Tibial nerve (tissue), 4 donors: Measurements from ENCODE around the gene OSBPL10. TPM values are rescaled to one million over a fixed set of nuclear protein-coding genes. Genes with fewer than 3 reads are reported as not detected.

Source experiments
- DNase-seq, 2 donors: peaks; one replicate each; pipeline ENCODE4 v3.0.0-alpha.2; 2019; ENCODE audit warnings: low spot score in 2 of 2
- H3K27ac ChIP-seq, 4 donors: fragments of 200-600 bp; sonication (generic) in 3 of 4; one replicate each; pipeline ENCODE4 v1.5.1; 2017 to 2019; ENCODE audit warnings: mild to moderate bottlenecking in 1 of 4
- H3K27me3 ChIP-seq, 2 donors: fragments of 200-600 bp; sonication (generic) in 1 of 2; one replicate each; pipeline versions ENCODE4 v1.5.1 to v1.6.0; 2017 to 2019
- H3K36me3 ChIP-seq, 3 donors: fragments of 200-600 bp; sonication (generic); one replicate each; pipeline ENCODE4 v1.5.1; 2018 to 2019
- H3K4me1 ChIP-seq, 4 donors: fragments of 200-600 bp; sonication (generic) in 3 of 4; one replicate each; pipeline ENCODE4 v1.5.1; 2017 to 2019
- H3K4me3 ChIP-seq, 4 donors: fragments of 200-600 bp; sonication (generic) in 3 of 4; one replicate each; pipeline ENCODE4 v1.5.1; 2017 to 2019; ENCODE audit warnings: mild to moderate bottlenecking in 1 of 4, moderate library complexity in 1 of 4
- H3K9me3 ChIP-seq, 4 donors: fragments of 200-600 bp; sonication (generic) in 3 of 4; one replicate each; pipeline ENCODE4 v1.5.1; 2017 to 2019
- EP300 ChIP-seq, 2 donors: sonication (generic); formaldehyde crosslinking; IDR thresholded peaks; one replicate each; pipeline ENCODE4 v1.6.1; 2017; ENCODE audit warnings: antibody characterized with exemption in 2 of 2, mild to moderate bottlenecking in 1 of 2
- POLR2A ChIP-seq, 2 donors: fragments of 450-650 bp; IDR thresholded peaks; one replicate each; pipeline ENCODE4 v1.6.1; 2017; ENCODE audit warnings: antibody characterized with exemption in 2 of 2, mild to moderate bottlenecking in 2 of 2, moderate library complexity in 2 of 2
- WGBS, 2 donors: methylation state at CpG; one replicate each; pipeline ENCODE4 v1.1.5; 2018; 5-methylcytosine and 5-hydroxymethylcytosine counted together
- total RNA-seq, 4 donors: library from RNA; depleted of rRNA; stranded (reverse); fragments of >200 nt; gene quantifications; one replicate each; pipeline ENCODE4 v1.1.0, GENCODE V29; 2016
- TF ChIP-seq, protein P1 (sequence below), 5 experiments: fragments of 200-600 bp in 3 of 5; fragments of 450-650 bp in 2 of 5; sonication (generic) in 3 of 5; IDR thresholded peaks; one replicate each; pipeline ENCODE4 v1.5.1; 2016 to 2019; ENCODE audit warnings: antibody characterized with exemption in 5 of 5, mild to moderate bottlenecking in 3 of 5, moderate library complexity in 2 of 5

Gene OSBPL10, protein sequence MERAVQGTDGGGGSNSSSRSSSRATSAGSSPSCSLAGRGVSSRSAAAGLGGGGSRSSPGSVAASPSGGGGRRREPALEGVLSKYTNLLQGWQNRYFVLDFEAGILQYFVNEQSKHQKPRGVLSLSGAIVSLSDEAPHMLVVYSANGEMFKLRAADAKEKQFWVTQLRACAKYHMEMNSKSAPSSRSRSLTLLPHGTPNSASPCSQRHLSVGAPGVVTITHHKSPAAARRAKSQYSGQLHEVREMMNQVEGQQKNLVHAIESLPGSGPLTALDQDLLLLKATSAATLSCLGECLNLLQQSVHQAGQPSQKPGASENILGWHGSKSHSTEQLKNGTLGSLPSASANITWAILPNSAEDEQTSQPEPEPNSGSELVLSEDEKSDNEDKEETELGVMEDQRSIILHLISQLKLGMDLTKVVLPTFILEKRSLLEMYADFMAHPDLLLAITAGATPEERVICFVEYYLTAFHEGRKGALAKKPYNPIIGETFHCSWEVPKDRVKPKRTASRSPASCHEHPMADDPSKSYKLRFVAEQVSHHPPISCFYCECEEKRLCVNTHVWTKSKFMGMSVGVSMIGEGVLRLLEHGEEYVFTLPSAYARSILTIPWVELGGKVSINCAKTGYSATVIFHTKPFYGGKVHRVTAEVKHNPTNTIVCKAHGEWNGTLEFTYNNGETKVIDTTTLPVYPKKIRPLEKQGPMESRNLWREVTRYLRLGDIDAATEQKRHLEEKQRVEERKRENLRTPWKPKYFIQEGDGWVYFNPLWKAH
- 10 to 100 TPM; 45.0 to 79.2 (median 60.4) TPM for total RNA-seq

DNA sequence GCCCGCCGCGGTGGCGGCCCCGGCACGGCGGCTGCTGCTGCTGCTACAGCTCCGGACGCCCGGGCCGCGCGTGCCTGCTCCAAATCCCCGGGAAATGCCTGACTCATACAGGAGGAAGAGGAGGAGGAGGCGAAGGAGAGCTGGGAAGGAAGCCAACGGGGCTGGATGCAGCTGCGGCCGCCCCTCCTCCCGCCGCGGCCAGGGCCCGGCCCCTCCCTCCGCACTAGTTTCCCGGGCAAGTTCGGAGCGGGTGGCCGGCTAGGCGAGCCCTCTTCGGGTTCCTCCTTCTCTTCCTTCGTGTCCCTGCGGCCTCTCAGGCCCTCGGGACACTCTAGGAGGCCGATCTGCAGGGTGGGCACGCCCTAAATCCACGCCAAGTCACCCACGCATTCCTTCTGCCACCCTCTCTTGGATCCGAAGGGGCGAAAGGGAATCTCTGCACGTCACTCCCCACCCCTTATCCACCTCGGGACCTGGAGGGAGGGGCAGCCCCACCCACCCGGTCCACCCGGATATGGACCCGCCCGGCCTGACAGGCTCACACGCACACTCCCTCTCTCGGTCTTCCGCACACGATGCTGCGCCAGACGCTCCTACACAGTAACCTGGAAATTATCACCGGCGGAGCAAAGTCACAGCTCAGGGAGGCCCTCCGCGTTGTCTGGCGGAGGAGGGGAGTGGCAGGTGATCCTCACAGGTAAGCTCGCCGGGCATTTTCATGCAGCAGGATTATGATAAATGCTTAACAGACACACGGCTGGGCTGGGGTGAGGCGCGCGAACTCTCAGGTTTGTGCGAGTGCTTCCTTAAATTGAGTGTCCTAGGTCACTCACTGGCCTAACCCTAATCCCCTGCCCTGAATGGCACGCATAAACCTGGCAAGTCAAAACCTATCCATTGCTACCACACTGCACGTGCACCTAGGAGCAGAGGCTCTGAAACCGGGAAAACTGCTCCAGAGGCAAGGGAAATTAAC lies at the start of gene OSBPL10, which contains the start of gene ZNF860:
Gene OSBPL10 (minus strand): TSS at position 57 of the 976 bp plus-strand sequence. CDS start 83 bp downstream, outside the sequence.
Gene ZNF860 (plus strand): TSS at position 545 of the 976 bp plus-strand sequence. CDS start 7,330 bp downstream, outside the sequence.
- peak within 1 kb of the TSS; percentile 75 to 93 (median 87) for H3K27ac ChIP-seq

DNA sequence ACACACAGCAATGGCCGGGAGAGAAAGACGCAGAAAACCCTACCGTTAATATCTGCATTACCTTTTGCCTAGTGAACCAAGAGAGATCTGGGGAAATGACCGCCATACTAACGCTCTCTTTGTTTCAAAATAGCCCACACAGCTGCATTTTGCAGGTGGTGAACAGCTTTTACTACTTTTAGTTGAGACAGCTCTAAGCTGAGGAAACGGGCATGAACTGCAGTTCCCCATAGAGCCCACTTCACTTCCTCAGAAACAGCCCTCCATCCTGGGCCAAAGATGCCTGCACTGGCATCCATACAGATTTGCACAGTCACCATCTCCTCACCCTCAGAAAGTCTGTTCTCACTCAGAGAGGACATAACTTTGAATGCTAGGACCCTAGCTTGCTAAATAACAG lies 45.5 kb upstream of the OSBPL10 start:
- H3K36me3 ChIP-seq = no peaks in the 10 kb centered on the region
- DNase-seq = no peak
- H3K4me3 ChIP-seq = no peak overlapping the region
- H3K27me3 ChIP-seq = no peaks in the 10 kb centered on the region
- H3K4me1 ChIP-seq = peaks cover 0 to 5% (median 0%) of the 10 kb centered on the region in 4 donors
- H3K9me3 ChIP-seq = no peaks in the 10 kb centered on the region
- TF ChIP-seq POLR2A (IDR thresholded peaks at IDR 0.05) (no peak), EP300 (IDR thresholded peaks at IDR 0.05) (no peak)
- TF ChIP-seq, protein P1, sequence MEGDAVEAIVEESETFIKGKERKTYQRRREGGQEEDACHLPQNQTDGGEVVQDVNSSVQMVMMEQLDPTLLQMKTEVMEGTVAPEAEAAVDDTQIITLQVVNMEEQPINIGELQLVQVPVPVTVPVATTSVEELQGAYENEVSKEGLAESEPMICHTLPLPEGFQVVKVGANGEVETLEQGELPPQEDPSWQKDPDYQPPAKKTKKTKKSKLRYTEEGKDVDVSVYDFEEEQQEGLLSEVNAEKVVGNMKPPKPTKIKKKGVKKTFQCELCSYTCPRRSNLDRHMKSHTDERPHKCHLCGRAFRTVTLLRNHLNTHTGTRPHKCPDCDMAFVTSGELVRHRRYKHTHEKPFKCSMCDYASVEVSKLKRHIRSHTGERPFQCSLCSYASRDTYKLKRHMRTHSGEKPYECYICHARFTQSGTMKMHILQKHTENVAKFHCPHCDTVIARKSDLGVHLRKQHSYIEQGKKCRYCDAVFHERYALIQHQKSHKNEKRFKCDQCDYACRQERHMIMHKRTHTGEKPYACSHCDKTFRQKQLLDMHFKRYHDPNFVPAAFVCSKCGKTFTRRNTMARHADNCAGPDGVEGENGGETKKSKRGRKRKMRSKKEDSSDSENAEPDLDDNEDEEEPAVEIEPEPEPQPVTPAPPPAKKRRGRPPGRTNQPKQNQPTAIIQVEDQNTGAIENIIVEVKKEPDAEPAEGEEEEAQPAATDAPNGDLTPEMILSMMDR (IDR thresholded peaks at IDR 0.05) = no peak
- no peak overlapping the region for H3K27ac ChIP-seq
- WGBS, 2 donors = 73 to 83% methylated on average over 6 of the region's 6 CpGs

More for the DNA sequence above, at the start of gene OSBPL10, which contains the start of gene ZNF860:
- peak; percentile 76 to 86 for DNase-seq
- TF ChIP-seq POLR2A (IDR thresholded peaks at IDR 0.05) (peak; percentile 28 to 48), EP300 (IDR thresholded peaks at IDR 0.05) (peak in 1 of 2 donors; percentile 72)
- TF ChIP-seq, protein P1 (IDR thresholded peaks at IDR 0.05) = peak in 1 of 5 experiments; percentile 4
- Histone ChIP-seq H3K36me3 (no peaks in the 10 kb centered on the region), H3K9me3 (no peaks in the 10 kb centered on the region), H3K4me1 (peaks cover 0 to 28% (median 13%) of the 10 kb centered on the region in 4 donors), H3K27me3 (no peaks in the 10 kb centered on the region), H3K4me3 (peak within 1 kb of the TSS; percentile 67 to 93 (median 74))
- 10 to 15% methylated on average over 45 to 54 of the region's 65 CpGs for WGBS, 2 donors

DNA sequence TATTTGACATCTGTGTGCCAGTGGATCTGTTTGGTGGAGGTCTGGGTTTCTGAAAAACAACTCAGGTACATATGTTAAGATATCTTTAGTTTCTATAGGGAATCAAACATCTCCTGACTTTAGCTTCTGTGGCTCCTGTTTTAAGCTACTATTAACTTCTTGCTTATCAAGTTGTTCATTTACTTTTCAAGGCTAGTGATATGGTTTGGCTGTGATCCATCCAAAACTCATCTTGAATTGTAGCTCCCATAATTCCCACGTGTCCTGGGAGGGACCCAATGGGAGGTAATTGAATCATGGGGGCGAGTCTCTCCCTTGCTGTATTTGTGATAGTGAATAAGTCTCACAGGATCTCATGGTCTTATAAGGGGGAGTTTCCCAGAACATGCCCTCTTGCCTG lies 41.9 kb upstream of the OSBPL10 start:
- H3K9me3 ChIP-seq = no peaks in the 10 kb centered on the region
- H3K27me3 ChIP-seq = no peaks in the 10 kb centered on the region
- no peaks in the 10 kb centered on the region for H3K4me1 ChIP-seq
- DNase-seq = no peak
- TF ChIP-seq POLR2A (IDR thresholded peaks at IDR 0.05) (no peak), EP300 (IDR thresholded peaks at IDR 0.05) (no peak)
- TF ChIP-seq, protein P1 (IDR thresholded peaks at IDR 0.05) = no peak
- no peak overlapping the region for H3K27ac ChIP-seq
- H3K4me3 ChIP-seq = no peak overlapping the region
- H3K36me3 ChIP-seq = no peaks in the 10 kb centered on the region
- whole genome bisulfite sequencing, 2 donors = 75 to 77% methylated on average over 2 of the region's 2 CpGs

DNA sequence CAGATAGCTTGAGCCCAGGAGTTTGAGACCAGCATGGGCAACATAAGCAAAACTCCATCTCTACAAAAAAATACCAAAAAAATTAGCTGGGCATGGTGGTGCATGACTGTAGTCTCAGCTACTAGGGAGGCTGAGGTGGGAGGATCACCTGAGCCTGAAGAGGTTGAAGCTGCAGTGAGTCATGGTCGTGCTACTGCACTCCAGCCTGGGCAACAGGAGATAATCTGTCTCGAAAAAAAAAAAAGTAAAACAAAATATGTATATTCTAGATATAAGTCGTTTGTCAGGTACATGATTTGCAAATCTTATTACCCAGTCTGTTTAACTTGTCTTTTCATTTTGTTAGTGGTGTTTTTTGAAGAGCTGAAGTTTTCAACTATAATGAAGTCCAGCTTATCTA lies 40.7 kb upstream of the OSBPL10 start:
- no peaks in the 10 kb centered on the region for H3K4me1 ChIP-seq
- DNase-seq = no peak
- no peaks in the 10 kb centered on the region for H3K9me3 ChIP-seq
- H3K36me3 ChIP-seq = no peaks in the 10 kb centered on the region
- no peak overlapping the region for H3K4me3 ChIP-seq
- no peak overlapping the region for H3K27ac ChIP-seq
- WGBS, 2 donors = 79 to 81% methylated on average over 3 of the region's 3 CpGs
- TF ChIP-seq, protein P1 (IDR thresholded peaks at IDR 0.05) = no peak
- TF ChIP-seq EP300 (IDR thresholded peaks at IDR 0.05) = no peak
- TF ChIP-seq POLR2A (IDR thresholded peaks at IDR 0.05) = no peak
- no peaks in the 10 kb centered on the region for H3K27me3 ChIP-seq
